Heart right ventricle (tissue), 16 donors: ENCODE results near the gene CCDC188. TPM values are rescaled to one million over a fixed set of nuclear protein-coding genes. Genes with fewer than 3 reads are reported as not detected.

Source experiments
- ATAC-seq, 8 donors: fragments of 200-7000 bp; cut with Tn5 transposase; one replicate each; pipeline ENCODE4 v1.9.1; 2020; ENCODE audit warnings: mild to moderate bottlenecking in 8 of 8, moderate library complexity in 8 of 8, moderate number of reproducible peaks in 1 of 8
- DNase-seq, 2 donors: peaks; one replicate each; pipeline ENCODE4 v3.0.0-alpha.2; 2020
- H3K27ac ChIP-seq, 10 donors: fragments of 200-600 bp; sonication (generic) in 2 of 10; one replicate each; pipeline versions ENCODE4 v1.5.0 to v1.8.0; 2020 to 2022; ENCODE audit warnings: mild to moderate bottlenecking in 3 of 10
- H3K27me3 ChIP-seq, 7 donors: fragments of 200-600 bp; one replicate each; pipeline ENCODE4 v1.8.0; 2021 to 2022; ENCODE audit warnings: mild to moderate bottlenecking in 2 of 7
- H3K36me3 ChIP-seq, 9 donors: fragments of 200-600 bp; sonication (generic) in 1 of 9; one replicate each; pipeline versions ENCODE4 v1.5.0 to v1.8.0; 2020 to 2022; ENCODE audit warnings: mild to moderate bottlenecking in 2 of 9
- H3K4me1 ChIP-seq, 9 donors: fragments of 200-600 bp; sonication (generic) in 1 of 9; one replicate each; pipeline versions ENCODE4 v1.5.0 to v1.8.0; 2020 to 2022; ENCODE audit warnings: mild to moderate bottlenecking in 4 of 9
- H3K4me3 ChIP-seq, 10 donors: fragments of 200-600 bp; sonication (generic) in 2 of 10; one replicate each; pipeline versions ENCODE4 v1.5.0 to v1.8.0; 2020 to 2022; ENCODE audit warnings: mild to moderate bottlenecking in 7 of 10, moderate library complexity in 2 of 10
- H3K9me3 ChIP-seq, 11 donors: fragments of 200-600 bp in 10 of 11; sonication (generic) in 2 of 11; one replicate each; pipeline versions ENCODE4 v1.5.0 to v1.8.0; 2013 to 2022; ENCODE audit warnings: mild to moderate bottlenecking in 2 of 11, control low read depth in 1 of 11, moderate library complexity in 1 of 11
- WGBS, 2 donors: extraction: QIAGEN DNeasy Blood & Tissue Kit; methylation state at CpG; one replicate each; pipeline ENCODE4 v1.1.7; 2013; ENCODE audit warnings: inconsistent platforms in 1 of 2; 5-methylcytosine and 5-hydroxymethylcytosine counted together
- intact Hi-C, 10 donors: fragments of 100-400 bp; cut with DNase I; formaldehyde crosslinking; loops; one replicate each; pipeline versions ENCODE4 v1.11.1 to v1.14.2; 2022
- polyA plus RNA-seq, 2 donors: library from polyadenylated mRNA; stranded (reverse); fragments of 200-250 nt; gene quantifications; one replicate each; pipeline ENCODE4 v1.2.3, GENCODE V29; 2013
- total RNA-seq, 10 donors: library from RNA; stranded (reverse); fragmentation: NEBNext Ultra II Directional in 3 of 10; extraction: Animal tissue kit (Norgen Biotek cat#: 25700) in 3 of 10; gene quantifications; one replicate each; pipeline versions ENCODE4 v1.2.1 to v1.2.4, GENCODE V29; 2021 to 2023
- TF ChIP-seq, protein P1 (sequence below), 9 donors: fragments of 200-600 bp; sonication (generic) in 2 of 9; IDR thresholded peaks; one replicate each; pipeline versions ENCODE4 v1.5.0 to v1.8.0; 2021 to 2022; ENCODE audit warnings: antibody characterized with exemption in 9 of 9, mild to moderate bottlenecking in 5 of 9, moderate library complexity in 1 of 9
- donor health status: Arrhythmogenic right ventricular cardiomyopathy.
- donor health status: ischemic (EF 13 %, LVEDD 7.1; RV severe dilation, severe dysfunction).
- donor health status: healthy with polysubstance abuse.
- donor health status: DM: no; HTN: yes; CAD: no.
- donor health status: DM: no; HTN: no; CAD: no.
- donor health status: ischemic (EF 25% LVEDD 6.9; RV normal size, moderate dysfunction).
- donor health status: ischemic (EF 25% LVEDD 5.7; RV mildly dilated, moderate dysfunction).
- donor health status: healthy.
- donor health status: DM: yes; HTN: yes; CAD: no.
- donor health status: Ischemic cardiomyopathy.
- donor health status: ischemic (EF 35%, LVEDD 5.7; RV mildly dilated, moderate dysfunction).
- donor health status: nonischemic (EF 11% LVEDD 7.7; RV severe dilation, severe dysfunction).
- donor health status: DM: yes; HTN: yes; CAD: no.
- donor health status: PGD.
- donor health status: ischemic (EF 29% LVEDD 5.4; RV normal size, mild dysfunction).
- donor health status: nonischemic (EF 23%, LVEDD 6.1; RV moderate dilation, normal function).

Gene CCDC188
- total and polyA plus RNA-seq, 12 donors, result 0.15 to 2.3 (median 0.51) TPM; not detected in 3

DNA sequence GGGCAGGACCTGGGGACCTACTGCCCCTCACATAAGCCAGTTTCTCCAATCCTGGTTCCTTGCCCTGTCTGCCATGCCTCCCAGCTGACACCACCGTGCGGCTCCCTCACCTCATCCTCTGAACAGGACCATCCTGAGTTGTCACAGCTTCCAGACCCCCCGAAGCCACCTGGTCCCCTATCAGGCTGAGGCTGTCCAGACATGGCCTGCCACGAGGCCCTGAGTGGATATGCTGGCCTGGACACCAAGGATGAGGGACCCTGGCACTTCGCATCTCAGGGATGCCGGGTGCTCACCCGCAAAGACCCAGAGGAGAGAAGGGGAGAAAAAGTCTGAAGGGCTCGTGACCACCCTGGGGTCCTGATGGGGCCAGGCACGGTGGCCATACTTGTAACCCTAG is 15.8 kb upstream of the CCDC188 start:
- no peak for ATAC-seq
- WGBS, 2 donors, result 88 to 89% methylated on average over 9 of the region's 9 CpGs
- intact Hi-C loops, result loop anchor here in 1 of 10 donors (5.0 kb wide), 1 partner anchor 131 kb away; no protein-coding TSS in a partner anchor
- no peaks in the 10 kb centered on the region for H3K27me3 ChIP-seq
- no peaks in the 10 kb centered on the region for H3K36me3 ChIP-seq
- no peak overlapping the region for H3K4me3 ChIP-seq
- H3K9me3 ChIP-seq, result no peaks in the 10 kb centered on the region
- DNase-seq, result no peak
- no peaks in the 10 kb centered on the region for H3K4me1 ChIP-seq
- H3K27ac ChIP-seq, result no peak overlapping the region
- TF ChIP-seq, protein P1, sequence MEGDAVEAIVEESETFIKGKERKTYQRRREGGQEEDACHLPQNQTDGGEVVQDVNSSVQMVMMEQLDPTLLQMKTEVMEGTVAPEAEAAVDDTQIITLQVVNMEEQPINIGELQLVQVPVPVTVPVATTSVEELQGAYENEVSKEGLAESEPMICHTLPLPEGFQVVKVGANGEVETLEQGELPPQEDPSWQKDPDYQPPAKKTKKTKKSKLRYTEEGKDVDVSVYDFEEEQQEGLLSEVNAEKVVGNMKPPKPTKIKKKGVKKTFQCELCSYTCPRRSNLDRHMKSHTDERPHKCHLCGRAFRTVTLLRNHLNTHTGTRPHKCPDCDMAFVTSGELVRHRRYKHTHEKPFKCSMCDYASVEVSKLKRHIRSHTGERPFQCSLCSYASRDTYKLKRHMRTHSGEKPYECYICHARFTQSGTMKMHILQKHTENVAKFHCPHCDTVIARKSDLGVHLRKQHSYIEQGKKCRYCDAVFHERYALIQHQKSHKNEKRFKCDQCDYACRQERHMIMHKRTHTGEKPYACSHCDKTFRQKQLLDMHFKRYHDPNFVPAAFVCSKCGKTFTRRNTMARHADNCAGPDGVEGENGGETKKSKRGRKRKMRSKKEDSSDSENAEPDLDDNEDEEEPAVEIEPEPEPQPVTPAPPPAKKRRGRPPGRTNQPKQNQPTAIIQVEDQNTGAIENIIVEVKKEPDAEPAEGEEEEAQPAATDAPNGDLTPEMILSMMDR (IDR thresholded peaks at IDR 0.05), result no peak

DNA sequence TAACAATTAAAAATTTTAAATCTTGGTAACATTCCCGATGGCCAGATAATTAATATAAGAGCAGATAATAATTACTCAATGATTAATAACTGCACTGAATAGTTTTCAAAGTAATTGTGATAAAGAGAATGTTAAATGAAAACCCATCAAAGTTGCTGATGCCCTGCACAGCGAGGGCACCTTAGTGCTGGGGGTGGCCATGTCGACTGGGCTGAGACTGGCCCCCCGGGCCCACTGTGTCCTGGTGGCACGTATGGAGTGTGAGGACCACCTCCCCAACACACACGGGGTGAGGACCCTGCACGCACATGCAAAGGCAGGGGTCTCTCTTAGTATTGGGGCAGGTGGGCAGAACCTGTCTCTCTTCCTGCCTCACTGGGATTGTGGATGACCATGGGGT is 15.1 kb upstream of the CCDC188 start:
- intact Hi-C loops, result loop anchor here in 1 of 10 donors (5.0 kb wide), 1 partner anchor 131 kb away; no protein-coding TSS in a partner anchor
- 81 to 86% methylated on average over 7 of the region's 7 CpGs for WGBS, 2 donors
- TF ChIP-seq, protein P1 (IDR thresholded peaks at IDR 0.05), result no peak

DNA sequence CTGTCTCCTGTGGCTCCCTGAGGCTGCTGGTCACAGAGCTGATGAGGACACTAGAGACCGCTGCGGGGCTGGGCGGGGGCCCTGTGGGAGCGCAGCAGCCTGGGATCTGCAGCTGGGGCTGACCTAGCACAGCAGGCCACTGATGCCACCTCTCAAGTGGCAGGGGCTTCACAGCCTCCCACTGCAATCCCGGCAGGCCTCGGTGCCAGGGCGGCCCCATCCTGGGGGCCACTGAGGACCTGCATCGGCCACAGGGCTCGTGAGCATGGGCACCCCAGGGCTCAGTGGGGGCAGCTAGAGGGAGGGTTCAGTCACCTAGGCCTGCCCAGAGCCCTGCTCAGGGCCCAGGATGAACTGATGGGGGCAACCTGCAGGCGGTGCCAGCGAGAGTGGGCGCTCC is 14.6 kb upstream of the CCDC188 start:
- Histone ChIP-seq H3K4me3 (no peak overlapping the region), H3K27ac (no peak overlapping the region), H3K4me1 (no peaks in the 10 kb centered on the region), H3K36me3 (no peaks in the 10 kb centered on the region), H3K27me3 (no peaks in the 10 kb centered on the region), H3K9me3 (no peaks in the 10 kb centered on the region)
- no peak for DNase-seq
- intact Hi-C loops, result loop anchor here in 1 of 10 donors (5.0 kb wide), 1 partner anchor 132 kb away; no protein-coding TSS in a partner anchor
- 89 to 96% methylated on average over 12 of the region's 12 CpGs for WGBS, 2 donors
- no peak for ATAC-seq
- TF ChIP-seq, protein P1 (IDR thresholded peaks at IDR 0.05), result no peak

More for the DNA sequence above, 15.1 kb upstream of the CCDC188 start:
- Histone ChIP-seq H3K4me1 (no peaks in the 10 kb centered on the region), H3K9me3 (no peaks in the 10 kb centered on the region), H3K4me3 (no peak overlapping the region), H3K27ac (no peak overlapping the region), H3K36me3 (no peaks in the 10 kb centered on the region), H3K27me3 (no peaks in the 10 kb centered on the region)
- ATAC-seq, result no peak
- DNase-seq, result no peak

DNA sequence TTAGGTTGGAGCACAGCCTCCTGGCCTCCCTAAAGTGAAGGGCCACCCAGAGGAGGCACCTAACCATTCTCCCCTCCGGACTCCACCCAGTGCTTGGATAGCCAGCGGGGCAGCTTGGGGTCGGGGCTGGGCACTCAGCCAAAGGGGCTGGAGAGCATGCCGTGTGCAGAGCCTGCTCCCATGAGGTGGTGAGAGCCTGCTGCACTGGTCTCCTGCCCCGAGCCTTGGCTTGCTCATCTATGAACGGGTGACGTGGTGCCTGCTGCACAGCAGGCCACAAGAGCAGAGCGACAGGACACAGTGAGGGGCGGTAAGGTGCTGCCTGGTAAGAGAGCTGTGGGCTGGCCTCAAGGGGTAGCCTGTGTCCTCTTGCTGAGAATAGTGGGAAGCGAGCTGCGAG is 14.0 kb upstream of the CCDC188 start:
- no peak for ATAC-seq
- TF ChIP-seq, protein P1 (IDR thresholded peaks at IDR 0.05), result no peak
- H3K27me3 ChIP-seq, result no peaks in the 10 kb centered on the region
- H3K4me1 ChIP-seq, result no peaks in the 10 kb centered on the region
- H3K9me3 ChIP-seq, result no peaks in the 10 kb centered on the region
- no peak overlapping the region for H3K4me3 ChIP-seq
- no peak overlapping the region for H3K27ac ChIP-seq
- DNase-seq, result no peak
- intact Hi-C loops, result loop anchor here in 1 of 10 donors (5.0 kb wide), 1 partner anchor 132 kb away; no protein-coding TSS in a partner anchor
- 59 to 68% methylated on average over 11 of the region's 11 CpGs for WGBS, 2 donors
- H3K36me3 ChIP-seq, result no peaks in the 10 kb centered on the region
